ENCODE measurements around the gene KRTAP19-6.
"Not testable (repeated sequence)": the region's sequence is repeated elsewhere in the genome, so short reads cannot be mapped to it uniquely, and the experiment has no call there.

Gene KRTAP19-6

GRCh38 chr21:30541764-30542163, at the start of gene KRTAP19-6:
KRTAP19-6 (minus strand) TSS chr21:30541864; CDS start chr21:30541833, 31 bp downstream.
- Mint-ChIP-seq H3K27ac (no peak within 1 kb of the TSS), H3K27me3 (no peaks in the 10 kb centered on the region), H3K4me3 (no peak within 1 kb of the TSS), H3K9me3 (ENCODE audit: low read depth) (peaks cover 4% of the 10 kb centered on the region), H3K4me1 (ENCODE audit: low read depth) (no peaks in the 10 kb centered on the region), H3K36me3 (no peaks in the 10 kb centered on the region)

GRCh38 chr21:30590297-30590696, 48.6 kb upstream of the KRTAP19-6 start, which contains the start of gene KRTAP22-2:
KRTAP22-2 (minus strand) TSS chr21:30590397.
- H3K27me3 Mint-ChIP-seq, result no peaks in the 10 kb centered on the region
- H3K27ac Mint-ChIP-seq, result no peak within 1 kb of the TSS
- peaks cover 4% of the 10 kb centered on the region for H3K9me3 Mint-ChIP-seq (ENCODE audit: low read depth)
- no peaks in the 10 kb centered on the region for H3K36me3 Mint-ChIP-seq
- H3K4me1 Mint-ChIP-seq (ENCODE audit: low read depth), result no peaks in the 10 kb centered on the region
- H3K4me3 Mint-ChIP-seq, result no peak within 1 kb of the TSS

- Mint-ChIP-seq H3K27me3 (no peaks in the 10 kb centered on the region), H3K9me3 (ENCODE audit: low read depth) (no peaks in the 10 kb centered on the region), H3K4me3 (no peak overlapping the region), H3K36me3 (no peaks in the 10 kb centered on the region), H3K27ac (no peak overlapping the region), H3K4me1 (ENCODE audit: low read depth) (no peaks in the 10 kb centered on the region)
Measured at GRCh38 chr21:30582870-30583269, 41.2 kb upstream of the KRTAP19-6 start.

- H3K4me1 Mint-ChIP-seq (ENCODE audit: low read depth), result no peaks in the 10 kb centered on the region
- peaks cover 2% of the 10 kb centered on the region for H3K27me3 Mint-ChIP-seq
- no peak overlapping the region for H3K4me3 Mint-ChIP-seq
- no peaks in the 10 kb centered on the region for H3K9me3 Mint-ChIP-seq (ENCODE audit: low read depth)
- H3K27ac Mint-ChIP-seq, result no peak overlapping the region
- H3K36me3 Mint-ChIP-seq, result no peaks in the 10 kb centered on the region
Measured at GRCh38 chr21:30580132-30580531, 38.5 kb upstream of the KRTAP19-6 start.

DNA sequence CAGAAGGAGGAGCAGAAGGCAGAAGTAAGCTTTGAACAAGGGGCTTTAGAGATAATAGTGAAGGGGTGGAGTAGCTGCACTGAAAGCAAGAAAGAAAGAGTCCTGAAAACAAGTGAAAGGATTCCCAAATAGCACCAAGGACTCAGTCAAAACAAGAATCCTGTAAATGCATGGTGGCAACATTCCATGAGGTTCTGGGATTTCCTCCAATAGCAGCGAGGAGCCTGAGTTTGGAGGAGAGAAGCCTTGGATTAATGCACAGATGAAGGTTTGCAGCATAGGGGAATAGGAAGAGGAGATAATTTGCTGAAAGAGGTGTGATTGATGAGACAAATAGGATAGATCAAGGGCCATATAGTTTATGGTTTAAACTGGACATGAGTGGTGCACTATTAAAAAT, 37.7 kb upstream of the KRTAP19-6 start:
- H3K9me3 Mint-ChIP-seq (ENCODE audit: low read depth), result no peaks in the 10 kb centered on the region
- no peaks in the 10 kb centered on the region for H3K36me3 Mint-ChIP-seq
- H3K4me1 Mint-ChIP-seq (ENCODE audit: low read depth), result no peaks in the 10 kb centered on the region
- no peak overlapping the region for H3K27ac Mint-ChIP-seq
- peaks cover 2% of the 10 kb centered on the region for H3K27me3 Mint-ChIP-seq
- no peak overlapping the region for H3K4me3 Mint-ChIP-seq

DNA sequence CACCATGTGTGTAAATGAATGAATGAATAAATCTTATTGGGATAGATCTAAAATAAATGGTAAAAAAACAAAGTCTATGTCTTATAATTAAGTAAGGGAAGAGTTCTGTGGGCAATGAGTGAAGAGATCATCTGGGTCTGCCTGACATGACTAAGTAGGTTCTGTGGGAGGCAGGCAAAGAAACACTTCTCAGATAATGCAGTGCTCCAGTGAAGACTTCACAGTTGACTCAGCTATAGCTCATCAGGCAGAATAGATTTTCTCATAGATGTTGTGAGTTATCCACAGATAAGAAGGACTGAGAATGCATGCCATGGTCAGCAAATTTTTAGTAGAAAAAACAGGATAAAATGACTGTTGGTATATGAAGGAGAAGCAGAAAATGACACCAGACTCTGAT, 36.1 kb upstream of the KRTAP19-6 start:
- Mint-ChIP-seq H3K4me3 (no peak overlapping the region), H3K4me1 (ENCODE audit: low read depth) (no peaks in the 10 kb centered on the region), H3K27me3 (peaks cover 2% of the 10 kb centered on the region)

DNA sequence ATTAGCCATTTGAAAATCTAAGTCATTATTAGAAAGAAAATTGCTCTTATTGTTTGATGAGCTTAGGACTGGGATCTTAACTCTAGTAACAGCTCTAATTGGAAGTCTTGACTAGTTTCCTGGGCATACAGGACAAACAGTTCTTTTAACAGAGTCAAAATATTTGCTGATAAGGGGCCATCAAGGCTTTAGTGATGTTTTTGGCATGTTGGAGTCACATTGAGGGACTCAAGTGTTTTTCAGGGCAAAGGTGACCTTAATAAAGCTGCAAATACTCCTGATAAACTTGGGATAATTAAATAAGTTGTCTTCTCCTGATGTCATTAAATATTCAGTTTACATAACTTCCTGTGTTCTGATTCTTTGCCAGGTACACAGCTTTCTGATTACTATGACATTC, 26.0 kb upstream of the KRTAP19-6 start:
- Mint-ChIP-seq H3K27me3 (peaks cover 2% of the 10 kb centered on the region), H3K9me3 (ENCODE audit: low read depth) (no peaks in the 10 kb centered on the region), H3K4me3 (no peak overlapping the region), H3K27ac (no peak overlapping the region), H3K4me1 (ENCODE audit: low read depth) (no peaks in the 10 kb centered on the region), H3K36me3 (no peaks in the 10 kb centered on the region)

More for the DNA sequence above, 36.1 kb upstream of the KRTAP19-6 start:
- Mint-ChIP-seq H3K27ac (no peak overlapping the region), H3K9me3 (ENCODE audit: low read depth) (peaks cover 4% of the 10 kb centered on the region), H3K36me3 (no peaks in the 10 kb centered on the region)

GRCh38 chr21:30563630-30564029, 22.0 kb upstream of the KRTAP19-6 start:
- peaks cover 2% of the 10 kb centered on the region for H3K27me3 Mint-ChIP-seq
- no peaks in the 10 kb centered on the region for H3K36me3 Mint-ChIP-seq
- H3K4me3 Mint-ChIP-seq, result no peak overlapping the region
- H3K9me3 Mint-ChIP-seq (ENCODE audit: low read depth), result no peaks in the 10 kb centered on the region
- no peaks in the 10 kb centered on the region for H3K4me1 Mint-ChIP-seq (ENCODE audit: low read depth)
- H3K27ac Mint-ChIP-seq, result no peak overlapping the region

GRCh38 chr21:30563072-30563471, 21.4 kb upstream of the KRTAP19-6 start:
- no peaks in the 10 kb centered on the region for H3K36me3 Mint-ChIP-seq
- no peak overlapping the region for H3K27ac Mint-ChIP-seq
- no peaks in the 10 kb centered on the region for H3K27me3 Mint-ChIP-seq
- H3K9me3 Mint-ChIP-seq (ENCODE audit: low read depth), result no peaks in the 10 kb centered on the region
- no peaks in the 10 kb centered on the region for H3K4me1 Mint-ChIP-seq (ENCODE audit: low read depth)
- H3K4me3 Mint-ChIP-seq, result no peak overlapping the region

GRCh38 chr21:30561957-30562356, 20.3 kb upstream of the KRTAP19-6 start:
- Mint-ChIP-seq H3K4me3 (no peak overlapping the region), H3K4me1 (ENCODE audit: low read depth) (no peaks in the 10 kb centered on the region), H3K9me3 (ENCODE audit: low read depth) (no peaks in the 10 kb centered on the region), H3K36me3 (no peaks in the 10 kb centered on the region), H3K27ac (no peak overlapping the region), H3K27me3 (no peaks in the 10 kb centered on the region)

GRCh38 chr21:30561264-30561895, 19.7 kb upstream of the KRTAP19-6 start, which contains the start of gene KRTAP19-7:
KRTAP19-7 (minus strand) TSS chr21:30561314; CDS start chr21:30561289, 25 bp downstream.
- H3K9me3 Mint-ChIP-seq (ENCODE audit: low read depth), result no peaks in the 10 kb centered on the region

GRCh38 chr21:30555095-30555494, 13.4 kb upstream of the KRTAP19-6 start:
- Mint-ChIP-seq H3K4me1 (ENCODE audit: low read depth) (no peaks in the 10 kb centered on the region), H3K27me3 (peaks cover 6% of the 10 kb centered on the region), H3K27ac (no peak overlapping the region), H3K9me3 (ENCODE audit: low read depth) (no peaks in the 10 kb centered on the region), H3K36me3 (no peaks in the 10 kb centered on the region), H3K4me3 (no peak overlapping the region)

More at GRCh38 chr21:30561264-30561895, 19.7 kb upstream of the KRTAP19-6 start, which contains the start of gene KRTAP19-7:
- no peak within 1 kb of the TSS for H3K27ac Mint-ChIP-seq
- H3K4me3 Mint-ChIP-seq, result no peak within 1 kb of the TSS
- no peaks in the 10 kb centered on the region for H3K27me3 Mint-ChIP-seq
- no peaks in the 10 kb centered on the region for H3K4me1 Mint-ChIP-seq (ENCODE audit: low read depth)
- no peaks in the 10 kb centered on the region for H3K36me3 Mint-ChIP-seq

GRCh38 chr21:30552782-30553181, 11.1 kb upstream of the KRTAP19-6 start:
- Mint-ChIP-seq H3K9me3 (ENCODE audit: low read depth) (no peaks in the 10 kb centered on the region), H3K27me3 (peaks cover 6% of the 10 kb centered on the region), H3K36me3 (no peaks in the 10 kb centered on the region), H3K4me1 (ENCODE audit: low read depth) (no peaks in the 10 kb centered on the region), H3K27ac (no peak overlapping the region), H3K4me3 (no peak overlapping the region)

- no peak overlapping the region for H3K4me3 Mint-ChIP-seq
- peaks cover 1% of the 10 kb centered on the region for H3K27me3 Mint-ChIP-seq
- H3K4me1 Mint-ChIP-seq (ENCODE audit: low read depth), result no peaks in the 10 kb centered on the region
- H3K9me3 Mint-ChIP-seq (ENCODE audit: low read depth), result peaks cover 5% of the 10 kb centered on the region
- H3K36me3 Mint-ChIP-seq, result no peaks in the 10 kb centered on the region
- H3K27ac Mint-ChIP-seq, result no peak overlapping the region
Measured at GRCh38 chr21:30518876-30519275, 22.8 kb downstream of the KRTAP19-6 start.

GRCh38 chr21:30515681-30516080, 26.0 kb downstream of the KRTAP19-6 start:
- no peak overlapping the region for H3K4me3 Mint-ChIP-seq
- H3K27me3 Mint-ChIP-seq, result peaks cover 1% of the 10 kb centered on the region
- no peaks in the 10 kb centered on the region for H3K36me3 Mint-ChIP-seq
- no peak overlapping the region for H3K27ac Mint-ChIP-seq
- H3K4me1 Mint-ChIP-seq (ENCODE audit: low read depth), result no peaks in the 10 kb centered on the region
- peaks cover 5% of the 10 kb centered on the region for H3K9me3 Mint-ChIP-seq (ENCODE audit: low read depth)

- H3K4me3 Mint-ChIP-seq; H3K4me1 Mint-ChIP-seq (ENCODE audit: low read depth); H3K27ac Mint-ChIP-seq; H3K27me3 Mint-ChIP-seq; H3K36me3 Mint-ChIP-seq; H3K9me3 Mint-ChIP-seq (ENCODE audit: low read depth): not testable (repeated sequence)
Measured at GRCh38 chr21:30505621-30506205, 36.0 kb downstream of the KRTAP19-6 start.

Measured in activated naive CD8-positive, alpha-beta T cell (primary cell).